Measurements from ENCODE around the gene TOR3A. TPM values are rescaled to one million over a fixed set of nuclear protein-coding genes. Genes with fewer than 3 reads are reported as not detected.

TOR3A gene
- total RNA-seq, 2 donors from 2014 or later, result 37.4 to 69.2 TPM

DNA sequence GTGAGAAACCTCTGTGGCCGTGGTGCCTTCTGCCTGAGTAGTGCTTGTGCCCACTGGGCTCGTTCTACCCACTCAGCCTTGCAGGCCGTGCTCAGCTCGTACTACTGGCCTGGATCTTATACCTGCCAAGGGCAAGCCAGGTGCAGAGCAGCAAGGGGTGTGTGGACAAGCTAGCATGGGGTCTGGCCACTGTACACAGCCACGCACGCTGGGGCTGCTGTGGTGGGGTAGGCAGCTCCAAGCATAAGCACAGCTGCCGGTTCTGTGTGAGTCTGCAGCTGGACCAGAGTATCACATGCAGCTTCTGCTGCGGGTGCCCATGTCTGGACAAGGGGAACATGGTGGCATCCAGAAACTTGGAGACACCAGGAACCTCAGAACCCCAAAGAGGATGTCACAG, 39.8 kb upstream of the TOR3A start:
- ATAC-seq (ENCODE audit: insufficient number of reproducible peaks, low FRiP score, low read depth) (no peak), DNase-seq (ENCODE audit: low spot score) (no peak)
- no peak overlapping the region for H3K4me3 ChIP-seq
- TF ChIP-seq, protein P1, sequence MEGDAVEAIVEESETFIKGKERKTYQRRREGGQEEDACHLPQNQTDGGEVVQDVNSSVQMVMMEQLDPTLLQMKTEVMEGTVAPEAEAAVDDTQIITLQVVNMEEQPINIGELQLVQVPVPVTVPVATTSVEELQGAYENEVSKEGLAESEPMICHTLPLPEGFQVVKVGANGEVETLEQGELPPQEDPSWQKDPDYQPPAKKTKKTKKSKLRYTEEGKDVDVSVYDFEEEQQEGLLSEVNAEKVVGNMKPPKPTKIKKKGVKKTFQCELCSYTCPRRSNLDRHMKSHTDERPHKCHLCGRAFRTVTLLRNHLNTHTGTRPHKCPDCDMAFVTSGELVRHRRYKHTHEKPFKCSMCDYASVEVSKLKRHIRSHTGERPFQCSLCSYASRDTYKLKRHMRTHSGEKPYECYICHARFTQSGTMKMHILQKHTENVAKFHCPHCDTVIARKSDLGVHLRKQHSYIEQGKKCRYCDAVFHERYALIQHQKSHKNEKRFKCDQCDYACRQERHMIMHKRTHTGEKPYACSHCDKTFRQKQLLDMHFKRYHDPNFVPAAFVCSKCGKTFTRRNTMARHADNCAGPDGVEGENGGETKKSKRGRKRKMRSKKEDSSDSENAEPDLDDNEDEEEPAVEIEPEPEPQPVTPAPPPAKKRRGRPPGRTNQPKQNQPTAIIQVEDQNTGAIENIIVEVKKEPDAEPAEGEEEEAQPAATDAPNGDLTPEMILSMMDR (IDR thresholded peaks at IDR 0.05), result no peak
- H3K36me3 ChIP-seq, result peaks cover 5% of the 10 kb centered on the region
- no peaks in the 10 kb centered on the region for H3K27me3 ChIP-seq (replicated peaks; ENCODE audit: insufficient read depth)
- no peaks in the 10 kb centered on the region for H3K4me1 ChIP-seq (ENCODE audit: control insufficient read depth in 1 of 2, low read depth in 2 of 2)
- H3K27ac ChIP-seq, result no peak overlapping the region
- no peaks in the 10 kb centered on the region for H3K9me3 ChIP-seq

- ATAC-seq (ENCODE audit: insufficient number of reproducible peaks, low FRiP score, low read depth), result no peak
- DNase-seq (ENCODE audit: low spot score), result no peak
- Histone ChIP-seq H3K9me3 (no peaks in the 10 kb centered on the region), H3K4me1 (ENCODE audit: control insufficient read depth in 1 of 2, low read depth in 2 of 2) (peaks cover 0 to 3% of the 10 kb centered on the region in 2 donors), H3K27me3 (replicated peaks; ENCODE audit: insufficient read depth) (no peaks in the 10 kb centered on the region), H3K4me3 (no peak overlapping the region), H3K27ac (no peak overlapping the region), H3K36me3 (peaks cover 5% of the 10 kb centered on the region)
- TF ChIP-seq, protein P1 (IDR thresholded peaks at IDR 0.05), result no peak
Observed at GRCh38 chr1:179042700-179043099, 39.2 kb upstream of the TOR3A start.

GRCh38 chr1:179043266-179043665, 38.6 kb upstream of the TOR3A start:
- DNase-seq (ENCODE audit: low spot score) (no peak), ATAC-seq (ENCODE audit: insufficient number of reproducible peaks, low FRiP score, low read depth) (no peak)
- H3K27ac ChIP-seq, result no peak overlapping the region
- H3K9me3 ChIP-seq, result no peaks in the 10 kb centered on the region
- H3K36me3 ChIP-seq, result peaks cover 5% of the 10 kb centered on the region
- no peak overlapping the region for H3K4me3 ChIP-seq
- TF ChIP-seq, protein P1 (IDR thresholded peaks at IDR 0.05), result no peak
- H3K4me1 ChIP-seq (ENCODE audit: control insufficient read depth in 1 of 2, low read depth in 2 of 2), result peaks cover 0 to 6% of the 10 kb centered on the region in 2 donors
- no peaks in the 10 kb centered on the region for H3K27me3 ChIP-seq (replicated peaks; ENCODE audit: insufficient read depth)

GRCh38 chr1:179043907-179044306, 38.0 kb upstream of the TOR3A start:
- DNase-seq (ENCODE audit: low spot score), result no peak
- Histone ChIP-seq H3K36me3 (peaks cover 5% of the 10 kb centered on the region), H3K4me3 (no peak overlapping the region), H3K9me3 (no peaks in the 10 kb centered on the region), H3K4me1 (ENCODE audit: control insufficient read depth in 1 of 2, low read depth in 2 of 2) (peaks cover 0 to 6% of the 10 kb centered on the region in 2 donors), H3K27ac (no peak overlapping the region), H3K27me3 (replicated peaks; ENCODE audit: insufficient read depth) (no peaks in the 10 kb centered on the region)
- ATAC-seq (ENCODE audit: insufficient number of reproducible peaks, low FRiP score, low read depth), result no peak
- TF ChIP-seq, protein P1 (IDR thresholded peaks at IDR 0.05), result no peak

DNA sequence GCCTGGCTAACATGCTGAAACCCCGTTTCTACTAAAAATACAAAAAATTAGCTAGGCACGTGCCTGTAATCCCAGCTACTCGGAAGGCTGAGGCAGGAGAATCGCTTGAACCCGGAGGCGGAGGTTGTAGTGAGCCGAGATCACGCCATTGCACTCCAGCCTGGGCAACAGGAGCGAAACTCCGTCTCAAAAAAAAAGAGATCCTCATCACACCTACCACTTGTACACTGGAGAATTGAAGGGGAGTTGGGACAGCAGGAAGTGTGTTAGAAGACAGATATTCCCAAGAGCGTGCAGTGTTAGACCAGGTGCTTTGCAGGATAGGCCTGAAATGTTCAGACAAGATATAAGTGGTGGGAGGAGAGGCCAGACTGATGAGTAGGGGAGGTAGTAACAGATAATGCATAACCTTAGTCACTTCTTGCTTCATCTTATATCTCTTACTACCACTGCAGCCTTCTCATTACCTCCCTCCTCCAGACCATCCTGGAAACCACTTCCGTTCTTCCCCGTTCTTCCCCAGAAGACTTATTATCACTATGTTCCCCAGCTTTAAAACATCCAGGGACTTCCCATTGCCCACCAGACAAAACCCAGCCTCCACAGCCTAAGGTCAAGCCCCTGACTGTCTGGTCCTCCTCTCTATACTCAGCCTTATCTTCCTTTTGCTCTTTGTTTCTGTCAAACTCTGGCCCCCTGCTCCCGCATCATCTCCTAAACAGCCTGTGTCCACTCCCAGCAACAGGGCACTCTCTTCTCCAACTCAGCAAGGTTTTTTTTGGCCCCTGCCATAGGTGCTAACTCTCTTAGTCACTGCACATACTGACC, 34.8 kb upstream of the TOR3A start:
- Histone ChIP-seq H3K9me3 (no peaks in the 10 kb centered on the region), H3K4me1 (ENCODE audit: control insufficient read depth in 1 of 2, low read depth in 2 of 2) (peaks cover 0 to 6% of the 10 kb centered on the region in 2 donors), H3K36me3 (peaks cover 5% of the 10 kb centered on the region), H3K27me3 (replicated peaks; ENCODE audit: insufficient read depth) (no peaks in the 10 kb centered on the region), H3K27ac (no peak overlapping the region), H3K4me3 (no peak overlapping the region)
- ATAC-seq (ENCODE audit: insufficient number of reproducible peaks, low FRiP score, low read depth) (no peak), DNase-seq (ENCODE audit: low spot score) (no peak)
- TF ChIP-seq, protein P1 (IDR thresholded peaks at IDR 0.05), result no peak

Measured in thoracic aorta (tissue), 2 donors.